HepG2 (cell line): ENCODE results near the gene NAA16. TPM values are rescaled to one million over a fixed set of nuclear protein-coding genes. Genes with fewer than 3 reads are reported as not detected.

Source experiments
- ATAC-seq: fragments of 200-7000 bp; cut with Tn5 transposase; 3 replicates; pipeline ENCODE4 v1.9.1; 2020; ENCODE audit warnings: mild to moderate bottlenecking, moderate library complexity
- BruUV-seq: library from RNA; stranded (reverse); fragments of 400-500 nt; replicated peaks from 2 replicates; lab custom pipeline; 2021; lab: Mats Ljungman, UMichigan
- CTCF ChIA-PET: fragments of 300-600 bp; formaldehyde crosslinking; extraction: SDS; loops from one replicate; lab custom pipeline; 2021; ENCODE audit warnings: low total read pairs, inconsistent platforms, low intra/inter-chr PET ratio; lab: Yijun Ruan, JAX
- POLR2A ChIA-PET: fragments of 350-600 bp; sonication (Branson Sonifier 250); formaldehyde crosslinking; loops from one replicate; lab custom pipeline; 2020; ENCODE audit warnings: antibody characterized with exemption, inconsistent platforms; lab: Yijun Ruan, JAX
- DNase-seq: peaks from one replicate; pipeline ENCODE4 v3.0.0-alpha.2; 2015; ENCODE audit warnings: low spot score
- FAIRE-seq: peaks from 3 replicates; lab custom pipeline; 2011; peaks lifted over from hg19 to GRCh38; lab: Jason Lieb, UNC
- H2AFZ ChIP-seq: one replicate; pipeline ENCODE4 v1.6.1; 2011; ENCODE audit warnings: low read length, inconsistent platforms
- H3K27ac ChIP-seq: fragments of 300-600 bp; 3 replicates; pipeline ENCODE4 v1.8.0; 2011; ENCODE audit warnings: mixed run types, mild to moderate bottlenecking, mixed read lengths, low read length, inconsistent platforms; ENCODE audit not compliant: insufficient read depth; ENCODE audit errors: extremely low read length
- H3K27me3 ChIP-seq, 2 experiments: fragments of 200-600 bp in 1 of 2; 2 replicates in 1 of 2; 3 replicates in 1 of 2; pipeline versions ENCODE4 v1.6.0 to v1.8.0; 2011; ENCODE audit warnings: low read length in 2 of 2, mild to moderate bottlenecking in 2 of 2, moderate library complexity in 2 of 2, inconsistent platforms in 1 of 2; ENCODE audit not compliant: insufficient read depth in 2 of 2, control insufficient read depth in 1 of 2
- H3K36me3 ChIP-seq, 2 experiments: fragments of 200-600 bp in 1 of 2; replicated peaks in 1 of 2; 2 replicates in 1 of 2; 3 replicates in 1 of 2; pipeline versions ENCODE4 v1.5.1 to v1.8.0; 2011; ENCODE audit warnings: low read length in 2 of 2, inconsistent platforms in 1 of 2; ENCODE audit not compliant: insufficient read depth in 2 of 2, control insufficient read depth in 1 of 2
- H3K4me1 ChIP-seq: 2 replicates; pipeline ENCODE4 v1.5.1; 2012; ENCODE audit warnings: low read length, inconsistent platforms; ENCODE audit not compliant: insufficient read depth
- H3K4me2 ChIP-seq: 2 replicates; pipeline ENCODE4 v1.6.0; 2011; ENCODE audit warnings: low read depth, low read length, inconsistent platforms
- H3K4me3 ChIP-seq, 3 experiments: fragments of 200-600 bp in 1 of 3; sonication (generic), shearing (Covaris generic) in 1 of 3; replicated peaks in 1 of 3; 2 replicates each; pipeline ENCODE4 v1.5.1; 2011 to 2016; ENCODE audit warnings: low read length in 3 of 3, inconsistent platforms in 2 of 3, low read depth in 2 of 3, mild to moderate bottlenecking in 2 of 3, control low read depth in 1 of 3, mixed read lengths in 1 of 3; ENCODE audit not compliant: insufficient read depth in 1 of 3
- H3K79me2 ChIP-seq: one replicate; pipeline ENCODE4 v1.6.1; 2011; ENCODE audit warnings: low read length, inconsistent platforms; ENCODE audit not compliant: insufficient read depth
- H3K9ac ChIP-seq: 2 replicates; pipeline ENCODE4 v1.6.0; 2011; ENCODE audit warnings: mild to moderate bottlenecking, low read depth, low read length, inconsistent platforms; ENCODE audit not compliant: insufficient read depth
- H3K9me3 ChIP-seq: 2 replicates; pipeline ENCODE4 v1.5.1; 2012; ENCODE audit warnings: mild to moderate bottlenecking, low read length
- H4K20me1 ChIP-seq: 2 replicates; pipeline ENCODE4 v1.6.0; 2011; ENCODE audit warnings: inconsistent platforms, mild to moderate bottlenecking, low read length, moderate library complexity; ENCODE audit not compliant: insufficient read depth
- GABPA ChIP-seq, 2 experiments: IDR thresholded peaks; 2 replicates each; pipeline ENCODE4 v1.6.1; 2011 to 2016; ENCODE audit warnings: low read depth in 2 of 2, low read length in 1 of 2, missing biosample characterization in 1 of 2, missing genetic modification characterization in 1 of 2
- HNF1B ChIP-seq: sonication (generic); formaldehyde crosslinking; IDR thresholded peaks from 2 replicates; pipeline ENCODE4 v1.5.1; 2020; ENCODE audit warnings: mild to moderate bottlenecking, moderate library complexity, missing genetic modification reagents
- KLF11 ChIP-seq: IDR thresholded peaks from 2 replicates; pipeline ENCODE4 v1.6.1; 2016; ENCODE audit warnings: missing compliant biosample characterization
- RAD21 ChIP-seq: fragments of 450-650 bp; formaldehyde crosslinking; IDR thresholded peaks from 2 replicates; pipeline ENCODE4 v1.5.0; 2020; ENCODE audit warnings: mild to moderate bottlenecking
- RAD51 ChIP-seq: fragments of 450-650 bp; IDR thresholded peaks from 2 replicates; pipeline ENCODE4 v1.6.1; 2016; ENCODE audit warnings: borderline replicate concordance
- YY1 ChIP-seq: IDR thresholded peaks from 2 replicates; pipeline ENCODE4 v1.6.1; 2011; ENCODE audit warnings: low read length, low read depth, moderate library complexity, mild to moderate bottlenecking; ENCODE audit not compliant: insufficient read depth, insufficient replicate concordance
- ZNF121 ChIP-seq: sonication (generic); formaldehyde crosslinking; IDR thresholded peaks from 2 replicates; pipeline ENCODE4 v1.5.0; 2020; ENCODE audit warnings: mild to moderate bottlenecking, missing genetic modification reagents
- WGBS: methylation state at CpG from one replicate; pipeline ENCODE4 v1.1.6; 2017; ENCODE audit warnings: low lambda C conversion rate; 5-methylcytosine and 5-hydroxymethylcytosine counted together
- in situ Hi-C: cut with HindIII; loops from 2 replicates; pipeline ENCODE4 v1.10.0; 2017; ENCODE audit warnings: low pct_unique_long_range_greater_than_20kb; ENCODE audit not compliant: extremely low pct_ligation_motif_present
- intact Hi-C: fragments of 100-400 bp; cut with micrococcal nuclease; formaldehyde crosslinking; loops from one replicate; pipeline ENCODE4 v1.10.0; 2022; ENCODE audit not compliant: unreplicated experiment
- polyA plus RNA-seq, 8 experiments: library from polyadenylated mRNA; depleted of rRNA in 3 of 8; stranded (reverse) in 7 of 8; unstranded in 1 of 8; fragments of >200 nt; fragmentation: Illumina TruSeq in 4 of 8; extraction: Trizol in 4 of 8; gene quantifications; 2 replicates each; pipeline versions ENCODE4 v1.2.1 to v1.2.3, GENCODE V29; 2011 to 2016; ENCODE audit warnings: low read depth in 4 of 8, missing spikeins in 1 of 8, mixed read lengths in 1 of 8; ENCODE audit not compliant: insufficient read depth in 1 of 8
- total RNA-seq, 5 experiments: library from RNA; depleted of rRNA; stranded (reverse); fragments of >200 nt; fragmentation: Illumina TruSeq; extraction: Trizol; gene quantifications; 2 replicates each; pipeline ENCODE4 v1.2.3, GENCODE V29; 2016; ENCODE audit warnings: low read depth in 1 of 5

The NAA16 gene
- total and polyA plus RNA-seq, 2 of the 13 experiments (the other 11 are each of a cell fraction or from before 2014, with no cell fraction given) = 9.2 to 15.1 TPM

GRCh38 chr13:41345914-41346589 is 35.0 kb downstream of the NAA16 start:
- POLR2A ChIA-PET = no interaction called here
- Histone ChIP-seq H2AFZ (no peak overlapping the region), H3K27me3 (no peaks in the 10 kb centered on the region), H3K4me1 (peaks cover 9% of the 10 kb centered on the region), H3K36me3 (peaks cover 5 to 26% of the 10 kb centered on the region in 2 experiments), H4K20me1 (no peaks in the 10 kb centered on the region), H3K4me3 (no peak overlapping the region), H3K9ac (no peak overlapping the region), H3K9me3 (no peaks in the 10 kb centered on the region), H3K27ac (no peak overlapping the region), H3K4me2 (no peak overlapping the region), H3K79me2 (peaks cover 18% of the 10 kb centered on the region)
- no peak for FAIRE-seq
- CTCF ChIA-PET = no interaction called here
- no peak for DNase-seq
- no peak for ATAC-seq
- in situ Hi-C loops (no loop called here), intact Hi-C loops (no loop called here)
- BruUV-seq = no TSS peak
- TF ChIP-seq GABPA (IDR thresholded peaks at IDR 0.05; ENCODE audit: low read depth, low read length) (no peak), GABPA (CRISPR knock-in tag; IDR thresholded peaks at IDR 0.05; ENCODE audit: low read depth) (no peak), ZNF121 (CRISPR knock-in tag) (no peak), YY1 (no peak), RAD21 (no peak), RAD51 (no peak), KLF11 (CRISPR knock-in tag) (no peak), HNF1B (no peak)
- 98% methylated on average over 9 of the region's 9 CpGs for WGBS
